GM12878 (cell line): Measurements from ENCODE around the gene PDE9A. TPM values are rescaled to one million over a fixed set of nuclear protein-coding genes. Genes with fewer than 3 reads are reported as not detected.

Experiments
- ATAC-seq: fragments of 200-7000 bp; cut with Tn5 transposase; 3 replicates; pipeline ENCODE4 v1.9.1; 2020; ENCODE audit warnings: mild to moderate bottlenecking, moderate library complexity
- BruUV-seq: library from RNA; stranded (reverse); fragments of 400-500 nt; replicated peaks from 2 replicates; lab custom pipeline; 2021; lab: Mats Ljungman, UMichigan
- CTCF ChIA-PET: fragments of 300-600 bp; sonication (Branson Sonifier 250); formaldehyde crosslinking; extraction: SDS; loops from one replicate; lab custom pipeline; 2021; ENCODE audit warnings: inconsistent platforms; lab: Yijun Ruan, JAX
- POLR2A ChIA-PET: fragments of 350-600 bp; formaldehyde crosslinking; extraction: SDS; loops from one replicate; lab custom pipeline; 2021; ENCODE audit warnings: inconsistent platforms; lab: Charles Lee
- RAD21 ChIA-PET: fragments of 300-600 bp; sonication (Branson Sonifier 250); formaldehyde crosslinking; loops from one replicate; lab custom pipeline; 2023; ENCODE audit warnings: antibody characterized with exemption; ENCODE audit not compliant: unreplicated experiment; lab: Charles Lee
- SMC1A ChIA-PET: fragments of 300-600 bp; sonication (Branson Sonifier 250); formaldehyde crosslinking; loops from one replicate; lab custom pipeline; 2023; ENCODE audit not compliant: unreplicated experiment, uncharacterized antibody; lab: Charles Lee
- DNase-seq: peaks from one replicate; pipeline ENCODE4 v3.0.0-alpha.2; 2011; ENCODE audit warnings: low read depth, low spot score
- FAIRE-seq: peaks from 3 replicates; lab custom pipeline; 2011; peaks lifted over from hg19 to GRCh38; lab: Jason Lieb, UNC
- H2AFZ ChIP-seq: 2 replicates; pipeline ENCODE4 v1.6.0; 2011; ENCODE audit warnings: low read depth, low read length, control low read depth; ENCODE audit not compliant: control insufficient read depth
- H3K27ac ChIP-seq: 2 replicates; pipeline ENCODE4 v1.5.1; 2011; ENCODE audit warnings: control low read depth; ENCODE audit not compliant: control insufficient read depth, insufficient read depth
- H3K27me3 ChIP-seq, 2 experiments: replicated peaks in 1 of 2; 2 replicates each; pipeline versions ENCODE4 v1.6.0 to v1.6.1; 2011; ENCODE audit warnings: low read length in 1 of 2; ENCODE audit not compliant: control insufficient read depth in 2 of 2, insufficient read depth in 2 of 2
- H3K36me3 ChIP-seq, 2 experiments: 2 replicates each; pipeline ENCODE4 v1.5.1; 2011; ENCODE audit warnings: low read length in 1 of 2; ENCODE audit not compliant: control insufficient read depth in 2 of 2, insufficient read depth in 2 of 2
- H3K4me1 ChIP-seq: 2 replicates; pipeline ENCODE4 v1.6.1; 2011; ENCODE audit warnings: mild to moderate bottlenecking, low read length, moderate library complexity, mixed read lengths; ENCODE audit not compliant: control insufficient read depth, insufficient read depth
- H3K4me2 ChIP-seq: 2 replicates; pipeline ENCODE4 v1.6.0; 2011; ENCODE audit warnings: control low read depth; ENCODE audit not compliant: control insufficient read depth, insufficient read depth
- H3K4me3 ChIP-seq: fragments of 200-600 bp; sonication (generic); 2 replicates; pipeline ENCODE4 v1.5.1; 2016
- H3K79me2 ChIP-seq: 2 replicates; pipeline ENCODE4 v1.6.0; 2011; ENCODE audit warnings: low read length; ENCODE audit not compliant: control insufficient read depth, insufficient read depth
- H3K9ac ChIP-seq: 2 replicates; pipeline ENCODE4 v1.8.0; 2011; ENCODE audit warnings: low read length, control low read depth, mixed read lengths; ENCODE audit not compliant: control insufficient read depth, insufficient read depth
- H3K9me3 ChIP-seq: replicated peaks from 3 replicates; pipeline ENCODE4 v1.5.1; 2011; ENCODE audit warnings: mild to moderate bottlenecking, low read length; ENCODE audit not compliant: control insufficient read depth, insufficient read depth
- H4K20me1 ChIP-seq: 2 replicates; pipeline ENCODE4 v1.6.0; 2011; ENCODE audit not compliant: control insufficient read depth, insufficient read depth
- GATAD2B ChIP-seq: fragments of 450-650 bp; conservative IDR thresholded peaks from 2 replicates; pipeline ENCODE4 v1.6.1; 2017; ENCODE audit warnings: low read depth, mild to moderate bottlenecking, moderate library complexity
- MEF2B ChIP-seq: fragments of 450-650 bp; IDR thresholded peaks from 2 replicates; pipeline ENCODE4 v1.6.1; 2018; ENCODE audit warnings: mild to moderate bottlenecking, moderate library complexity; ENCODE audit not compliant: partially characterized antibody, poor library complexity, severe bottlenecking
- NFYB ChIP-seq: IDR thresholded peaks from 2 replicates; pipeline ENCODE4 v1.6.1; 2011; ENCODE audit warnings: low read depth, mild to moderate bottlenecking, low read length, improper control_type of control experiment, moderate library complexity; ENCODE audit not compliant: insufficient read depth
- POLR2A ChIP-seq: IDR thresholded peaks from 2 replicates; pipeline ENCODE4 v1.6.1; 2011; ENCODE audit warnings: low read depth, mild to moderate bottlenecking, low read length
- SMAD1 ChIP-seq: fragments of 450-650 bp; IDR thresholded peaks from 2 replicates; pipeline ENCODE4 v1.6.1; 2018; ENCODE audit warnings: mild to moderate bottlenecking, low read depth; ENCODE audit not compliant: partially characterized antibody
- TCF7 ChIP-seq: IDR thresholded peaks from 2 replicates; pipeline ENCODE4 v1.6.1; 2014; ENCODE audit warnings: antibody characterized with exemption, borderline replicate concordance
- WGBS: methylation state at CpG from one replicate; pipeline ENCODE4 v1.1.6; 2016; ENCODE audit warnings: low lambda C conversion rate; ENCODE audit not compliant: insufficient replicate concordance, insufficient coverage; ENCODE audit errors: missing lambda C conversion rate; 5-methylcytosine and 5-hydroxymethylcytosine counted together
- in situ Hi-C: fragments of 300-500 bp; cut with MboI; formaldehyde crosslinking; loops from 9 replicates; pipeline ENCODE4 v1.14.3; 2018; ENCODE audit warnings: mixed read lengths
- intact Hi-C: fragments of 100-400 bp; cut with micrococcal nuclease; formaldehyde crosslinking; loops from one replicate; pipeline ENCODE4 v1.14.2; 2022; ENCODE audit not compliant: unreplicated experiment
- polyA plus RNA-seq, 11 experiments: library from polyadenylated mRNA; depleted of rRNA in 4 of 11; unstranded in 6 of 11; stranded (reverse) in 5 of 11; fragments of >200 nt; fragmentation: Nextera tagmentation in 4 of 11; fragmentation: Illumina TruSeq in 1 of 11; extraction: Ambion mirVana in 4 of 11; extraction: Trizol in 1 of 11; gene quantifications; 1 replicate in 1 of 11; 2 replicates in 10 of 11; pipeline versions ENCODE4 v1.2.1 to v1.2.3, GENCODE V29; 2011 to 2016; ENCODE audit warnings: inconsistent platforms in 2 of 11, missing spikeins in 2 of 11, low read depth in 1 of 11
- total RNA-seq, 4 experiments: library from RNA; depleted of rRNA in 3 of 4; stranded (reverse); fragments of >200 nt in 3 of 4; fragmentation: Illumina TruSeq in 1 of 4; extraction: Trizol in 1 of 4; gene quantifications; 2 replicates each; pipeline versions ENCODE4 v1.2.1 to v1.2.3, GENCODE V29; 2013 to 2021
- TF ChIP-seq, protein P1 (sequence below): IDR thresholded peaks from 2 replicates; pipeline ENCODE4 v1.6.1; 2012; ENCODE audit warnings: mild to moderate bottlenecking, low read depth, low read length
- TF ChIP-seq, protein P2 (sequence below): IDR thresholded peaks from 2 replicates; pipeline ENCODE4 v1.6.1; 2012; ENCODE audit warnings: low read length, inconsistent platforms

The PDE9A gene
- total and polyA plus RNA-seq, 10 of the 15 experiments (the other 5 are each of a cell fraction or from before 2014, with no cell fraction given), result 0.08 to 0.45 (median 0.20) TPM; not detected in 1

DNA sequence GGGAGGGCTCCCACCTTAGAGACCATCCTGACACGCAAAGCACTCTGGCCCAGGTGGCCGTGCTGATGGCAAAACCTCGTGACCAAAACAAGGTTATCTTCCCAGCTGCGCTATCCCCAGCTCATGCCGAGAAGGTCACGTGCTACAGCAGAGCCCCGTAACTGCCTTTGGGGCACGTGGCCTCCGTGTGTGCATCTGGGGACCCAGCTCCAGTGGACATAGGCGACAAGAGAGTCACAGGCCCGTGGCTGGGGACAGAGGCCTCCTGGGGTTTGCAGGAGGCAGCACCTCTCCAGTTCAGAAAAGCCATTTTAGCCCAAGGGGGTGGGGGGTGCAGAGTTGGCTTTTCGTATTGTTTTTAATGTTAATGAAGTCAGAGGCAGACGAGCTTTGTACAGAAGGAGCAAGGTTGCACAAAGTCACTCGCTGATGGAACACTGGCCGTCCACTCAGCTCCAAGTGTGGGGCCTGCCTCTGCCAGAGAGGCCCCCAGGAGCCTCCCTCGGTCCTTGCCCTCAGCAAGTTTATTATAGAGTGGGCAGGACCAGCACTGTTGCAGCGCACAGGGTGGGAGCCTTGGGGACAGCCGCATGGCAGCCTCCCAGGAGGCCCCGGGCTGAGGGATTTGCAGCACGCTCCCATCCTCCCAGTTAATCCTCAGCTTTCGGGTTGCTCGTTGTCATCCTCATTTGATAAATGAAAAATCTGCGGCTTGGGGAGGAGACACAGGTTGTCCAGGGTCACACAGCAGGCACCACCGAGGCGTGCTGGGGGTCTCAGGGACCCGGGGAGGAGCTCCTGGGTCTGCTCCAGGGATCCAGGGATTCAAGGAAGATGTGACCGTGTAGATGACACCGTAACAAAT lies 8.0 kb upstream of the PDE9A start:
- H3K79me2 ChIP-seq, result no peaks in the 10 kb centered on the region
- no peak overlapping the region for H3K9ac ChIP-seq
- H2AFZ ChIP-seq, result no peak overlapping the region
- FAIRE-seq (no peak), DNase-seq (no peak), ATAC-seq (no peak)
- no peak overlapping the region for H3K4me2 ChIP-seq
- peaks cover 0 to 3% of the 10 kb centered on the region in 2 experiments; a peak in 1 of 4 replicates for H3K27me3 ChIP-seq
- POLR2A ChIA-PET, result no interaction called here
- H3K27ac ChIP-seq, result no peak overlapping the region
- no peaks in the 10 kb centered on the region for H3K36me3 ChIP-seq
- intact Hi-C loops, result no loop called here
- no peak overlapping the region for H3K4me3 ChIP-seq
- 37% methylated on average over 28 of the region's 28 CpGs for WGBS
- SMC1A ChIA-PET, result no interaction called here
- RAD21 ChIA-PET, result interaction anchor here (0.6 kb wide), 1 partner anchor 52 kb away, joined by 3 read pairs; no protein-coding TSS in a partner anchor
- no peaks in the 10 kb centered on the region for H4K20me1 ChIP-seq
- no TSS peak for BruUV-seq
- no peak for TF ChIP-seq MEF2B
- in situ Hi-C loops, result no loop called here
- no peaks in the 10 kb centered on the region for H3K4me1 ChIP-seq
- no peaks in the 10 kb centered on the region for H3K9me3 ChIP-seq
- CTCF ChIA-PET, result no interaction called here

DNA sequence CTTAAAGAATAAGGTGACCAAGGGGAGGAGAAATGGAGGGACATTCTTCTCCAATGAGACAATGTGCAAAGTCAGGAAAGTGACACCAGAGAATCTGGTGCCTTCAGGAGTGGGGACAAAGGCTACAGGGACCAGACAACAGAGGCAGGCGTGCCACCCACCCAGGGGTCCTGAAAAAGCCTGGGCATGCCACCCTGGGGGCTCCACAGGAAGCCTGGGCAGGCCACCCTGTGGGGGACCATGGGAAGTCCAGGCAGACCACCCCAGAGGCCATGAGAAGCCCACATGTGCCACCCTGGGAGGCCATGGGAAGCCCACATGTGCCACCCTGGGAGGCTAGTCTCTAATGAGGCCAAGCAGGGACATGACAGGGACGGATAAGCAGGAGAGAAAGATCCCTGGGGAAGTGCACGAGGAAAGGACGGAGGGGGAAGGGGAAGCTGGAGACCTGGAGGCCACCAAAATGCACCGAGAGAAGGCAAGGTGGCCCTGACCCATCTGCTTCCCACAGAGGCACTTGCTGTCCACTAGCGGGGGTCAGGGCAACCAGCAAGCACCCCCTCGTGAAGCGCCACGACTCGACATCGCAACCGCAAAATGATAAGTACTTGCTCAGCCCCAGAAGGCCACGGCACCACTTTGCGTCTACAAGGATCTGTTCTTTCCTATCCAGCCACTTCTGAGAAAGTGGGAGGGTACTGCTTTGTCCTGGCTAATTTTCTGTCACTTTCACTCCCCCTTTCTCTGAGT lies 7.2 kb upstream of the PDE9A start:
- no peak overlapping the region for H3K4me3 ChIP-seq
- ChIA-PET SMC1A (no interaction called here), RAD21 (no interaction called here), POLR2A (no interaction called here), CTCF (no interaction called here)
- H3K9me3 ChIP-seq, result no peaks in the 10 kb centered on the region
- FAIRE-seq (no peak), ATAC-seq (no peak), DNase-seq (no peak)
- no TSS peak for BruUV-seq
- no peaks in the 10 kb centered on the region for H3K79me2 ChIP-seq
- in situ Hi-C loops, result no loop called here
- H2AFZ ChIP-seq, result no peak overlapping the region
- intact Hi-C loops, result no loop called here
- no peaks in the 10 kb centered on the region for H3K36me3 ChIP-seq
- WGBS, result 33% methylated on average over 14 of the region's 14 CpGs
- H3K4me2 ChIP-seq, result no peak overlapping the region
- no peaks in the 10 kb centered on the region for H4K20me1 ChIP-seq
- no peaks in the 10 kb centered on the region for H3K4me1 ChIP-seq
- no peak overlapping the region for H3K27ac ChIP-seq
- no peak overlapping the region for H3K9ac ChIP-seq
- peaks cover 0 to 3% of the 10 kb centered on the region in 2 experiments; a peak in 1 of 4 replicates for H3K27me3 ChIP-seq
- TF ChIP-seq POLR2A, result no peak
- TF ChIP-seq, protein P1, sequence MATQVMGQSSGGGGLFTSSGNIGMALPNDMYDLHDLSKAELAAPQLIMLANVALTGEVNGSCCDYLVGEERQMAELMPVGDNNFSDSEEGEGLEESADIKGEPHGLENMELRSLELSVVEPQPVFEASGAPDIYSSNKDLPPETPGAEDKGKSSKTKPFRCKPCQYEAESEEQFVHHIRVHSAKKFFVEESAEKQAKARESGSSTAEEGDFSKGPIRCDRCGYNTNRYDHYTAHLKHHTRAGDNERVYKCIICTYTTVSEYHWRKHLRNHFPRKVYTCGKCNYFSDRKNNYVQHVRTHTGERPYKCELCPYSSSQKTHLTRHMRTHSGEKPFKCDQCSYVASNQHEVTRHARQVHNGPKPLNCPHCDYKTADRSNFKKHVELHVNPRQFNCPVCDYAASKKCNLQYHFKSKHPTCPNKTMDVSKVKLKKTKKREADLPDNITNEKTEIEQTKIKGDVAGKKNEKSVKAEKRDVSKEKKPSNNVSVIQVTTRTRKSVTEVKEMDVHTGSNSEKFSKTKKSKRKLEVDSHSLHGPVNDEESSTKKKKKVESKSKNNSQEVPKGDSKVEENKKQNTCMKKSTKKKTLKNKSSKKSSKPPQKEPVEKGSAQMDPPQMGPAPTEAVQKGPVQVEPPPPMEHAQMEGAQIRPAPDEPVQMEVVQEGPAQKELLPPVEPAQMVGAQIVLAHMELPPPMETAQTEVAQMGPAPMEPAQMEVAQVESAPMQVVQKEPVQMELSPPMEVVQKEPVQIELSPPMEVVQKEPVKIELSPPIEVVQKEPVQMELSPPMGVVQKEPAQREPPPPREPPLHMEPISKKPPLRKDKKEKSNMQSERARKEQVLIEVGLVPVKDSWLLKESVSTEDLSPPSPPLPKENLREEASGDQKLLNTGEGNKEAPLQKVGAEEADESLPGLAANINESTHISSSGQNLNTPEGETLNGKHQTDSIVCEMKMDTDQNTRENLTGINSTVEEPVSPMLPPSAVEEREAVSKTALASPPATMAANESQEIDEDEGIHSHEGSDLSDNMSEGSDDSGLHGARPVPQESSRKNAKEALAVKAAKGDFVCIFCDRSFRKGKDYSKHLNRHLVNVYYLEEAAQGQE, result no peak
- TF ChIP-seq, protein P2, sequence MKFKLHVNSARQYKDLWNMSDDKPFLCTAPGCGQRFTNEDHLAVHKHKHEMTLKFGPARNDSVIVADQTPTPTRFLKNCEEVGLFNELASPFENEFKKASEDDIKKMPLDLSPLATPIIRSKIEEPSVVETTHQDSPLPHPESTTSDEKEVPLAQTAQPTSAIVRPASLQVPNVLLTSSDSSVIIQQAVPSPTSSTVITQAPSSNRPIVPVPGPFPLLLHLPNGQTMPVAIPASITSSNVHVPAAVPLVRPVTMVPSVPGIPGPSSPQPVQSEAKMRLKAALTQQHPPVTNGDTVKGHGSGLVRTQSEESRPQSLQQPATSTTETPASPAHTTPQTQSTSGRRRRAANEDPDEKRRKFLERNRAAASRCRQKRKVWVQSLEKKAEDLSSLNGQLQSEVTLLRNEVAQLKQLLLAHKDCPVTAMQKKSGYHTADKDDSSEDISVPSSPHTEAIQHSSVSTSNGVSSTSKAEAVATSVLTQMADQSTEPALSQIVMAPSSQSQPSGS, result no peak
- no peak for TF ChIP-seq GATAD2B
- TF ChIP-seq TCF7, result no peak
- no peak for TF ChIP-seq SMAD1
- TF ChIP-seq NFYB, result no peak
